HFF-Myc (cell line): ENCODE measurements around the gene BMP2K.
A peak's percentile ranks its signal among the peaks of the same experiment; 100 is the strongest.

Experiments
- DNase-seq: peaks from one replicate; pipeline ENCODE4 v3.0.0-alpha.2; 2011; ENCODE audit warnings: low read depth; ENCODE audit errors: extremely low read depth
- H3K4me3 ChIP-seq: replicated peaks from 2 replicates; pipeline ENCODE4 v1.5.1; 2011; ENCODE audit warnings: low read depth, mild to moderate bottlenecking, control low read depth, low read length
- TF ChIP-seq, protein P1 (sequence below): IDR thresholded peaks from 2 replicates; pipeline ENCODE4 v1.5.1; 2012; ENCODE audit warnings: mild to moderate bottlenecking, low read depth, low read length, control low read depth; ENCODE audit errors: missing control alignments

Gene BMP2K

DNA sequence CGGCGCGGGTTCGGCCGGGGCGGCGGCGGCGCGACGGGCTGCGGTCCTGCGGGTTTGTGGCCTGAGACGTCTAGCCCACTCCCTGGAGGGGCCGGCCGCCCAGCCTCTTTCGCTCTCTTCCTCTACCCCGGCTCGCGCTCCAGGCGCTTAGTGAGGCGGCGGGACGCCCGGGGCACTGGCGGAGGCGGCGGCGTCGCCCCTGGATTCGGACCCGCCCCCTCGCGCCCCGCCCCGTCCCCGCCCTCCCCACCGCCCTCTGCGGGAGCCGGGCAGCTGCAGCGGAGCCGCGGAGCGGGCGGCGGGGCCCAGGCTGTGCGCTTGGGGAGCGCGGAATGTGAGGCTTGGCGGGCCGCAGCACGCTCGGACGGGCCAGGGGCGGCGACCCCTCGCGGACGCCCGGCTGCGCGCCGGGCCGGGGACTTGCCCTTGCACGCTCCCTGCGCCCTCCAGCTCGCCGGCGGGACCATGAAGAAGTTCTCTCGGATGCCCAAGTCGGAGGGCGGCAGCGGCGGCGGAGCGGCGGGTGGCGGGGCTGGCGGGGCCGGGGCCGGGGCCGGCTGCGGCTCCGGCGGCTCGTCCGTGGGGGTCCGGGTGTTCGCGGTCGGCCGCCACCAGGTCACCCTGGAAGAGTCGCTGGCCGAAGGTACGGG, at the start of gene BMP2K:
Gene BMP2K, plus strand, starts transcription at position 272 of the 650 bp plus-strand sequence. Its CDS starts 194 bp downstream, at position 466.
- TF ChIP-seq, protein P1, sequence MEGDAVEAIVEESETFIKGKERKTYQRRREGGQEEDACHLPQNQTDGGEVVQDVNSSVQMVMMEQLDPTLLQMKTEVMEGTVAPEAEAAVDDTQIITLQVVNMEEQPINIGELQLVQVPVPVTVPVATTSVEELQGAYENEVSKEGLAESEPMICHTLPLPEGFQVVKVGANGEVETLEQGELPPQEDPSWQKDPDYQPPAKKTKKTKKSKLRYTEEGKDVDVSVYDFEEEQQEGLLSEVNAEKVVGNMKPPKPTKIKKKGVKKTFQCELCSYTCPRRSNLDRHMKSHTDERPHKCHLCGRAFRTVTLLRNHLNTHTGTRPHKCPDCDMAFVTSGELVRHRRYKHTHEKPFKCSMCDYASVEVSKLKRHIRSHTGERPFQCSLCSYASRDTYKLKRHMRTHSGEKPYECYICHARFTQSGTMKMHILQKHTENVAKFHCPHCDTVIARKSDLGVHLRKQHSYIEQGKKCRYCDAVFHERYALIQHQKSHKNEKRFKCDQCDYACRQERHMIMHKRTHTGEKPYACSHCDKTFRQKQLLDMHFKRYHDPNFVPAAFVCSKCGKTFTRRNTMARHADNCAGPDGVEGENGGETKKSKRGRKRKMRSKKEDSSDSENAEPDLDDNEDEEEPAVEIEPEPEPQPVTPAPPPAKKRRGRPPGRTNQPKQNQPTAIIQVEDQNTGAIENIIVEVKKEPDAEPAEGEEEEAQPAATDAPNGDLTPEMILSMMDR, result no peak

DNA sequence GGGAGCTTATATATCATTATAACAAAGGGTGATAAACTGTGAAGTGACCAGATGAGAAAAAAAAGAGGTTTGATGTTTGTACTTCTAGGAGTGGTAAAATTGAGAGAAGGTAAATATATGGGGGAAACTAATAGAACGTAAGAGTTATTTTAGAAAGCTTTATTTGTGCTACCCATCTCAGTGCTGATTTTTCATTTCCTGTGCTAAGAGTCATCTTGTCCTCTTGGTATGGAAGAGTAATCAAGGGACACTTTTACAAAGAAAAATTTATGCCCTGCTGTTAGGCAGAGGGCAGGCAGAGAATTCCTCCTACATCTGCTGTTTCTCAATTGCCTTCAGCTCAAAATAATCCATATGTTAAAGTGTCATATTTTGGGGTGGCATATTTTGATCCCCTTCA, 49.6 kb upstream of the BMP2K start:
- no peak overlapping the region for H3K4me3 ChIP-seq
- TF ChIP-seq, protein P1, result no peak
- DNase-seq, result no peak

More for the DNA sequence above, at the start of gene BMP2K:
- H3K4me3 ChIP-seq, result peak within 1 kb of the TSS; percentile 63
- no peak for DNase-seq

DNA sequence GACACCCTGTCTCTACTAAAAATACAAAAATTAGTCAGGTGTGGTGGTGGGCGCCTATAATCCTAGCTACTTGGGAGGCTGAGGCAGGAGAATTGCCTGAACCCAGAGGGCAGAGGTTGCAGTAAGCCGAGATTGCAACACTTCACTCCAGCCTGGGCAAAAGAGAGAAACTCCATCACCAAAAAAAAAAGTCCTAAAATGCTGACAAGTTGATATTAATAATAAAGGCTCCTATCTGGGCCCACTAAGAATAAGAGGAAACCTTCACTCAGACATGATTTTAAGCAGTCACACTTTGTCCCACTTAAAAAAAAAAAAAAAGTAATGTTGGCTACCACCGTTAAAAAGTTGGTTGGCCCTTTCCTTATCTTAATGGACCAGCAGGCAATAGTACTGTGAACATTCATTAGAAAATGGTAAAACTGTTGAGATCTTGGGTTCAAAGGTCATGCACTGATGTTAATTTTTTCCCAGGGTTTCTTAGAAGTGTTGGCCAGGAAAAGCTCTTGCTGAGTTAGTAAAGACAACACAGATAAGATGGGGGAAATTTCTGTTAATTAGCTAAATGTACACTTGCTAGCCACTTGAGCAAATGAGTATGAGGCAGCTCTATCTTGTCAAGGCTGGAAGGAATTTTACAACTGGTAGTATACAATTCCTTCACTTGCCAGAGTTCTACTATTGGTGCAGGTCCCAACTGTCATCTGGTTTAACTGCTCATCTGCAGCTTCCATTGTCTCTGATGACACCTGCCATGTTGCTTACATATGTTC, 43.6 kb upstream of the BMP2K start:
- no peak overlapping the region for H3K4me3 ChIP-seq
- no peak for DNase-seq
- TF ChIP-seq, protein P1, result no peak

DNA sequence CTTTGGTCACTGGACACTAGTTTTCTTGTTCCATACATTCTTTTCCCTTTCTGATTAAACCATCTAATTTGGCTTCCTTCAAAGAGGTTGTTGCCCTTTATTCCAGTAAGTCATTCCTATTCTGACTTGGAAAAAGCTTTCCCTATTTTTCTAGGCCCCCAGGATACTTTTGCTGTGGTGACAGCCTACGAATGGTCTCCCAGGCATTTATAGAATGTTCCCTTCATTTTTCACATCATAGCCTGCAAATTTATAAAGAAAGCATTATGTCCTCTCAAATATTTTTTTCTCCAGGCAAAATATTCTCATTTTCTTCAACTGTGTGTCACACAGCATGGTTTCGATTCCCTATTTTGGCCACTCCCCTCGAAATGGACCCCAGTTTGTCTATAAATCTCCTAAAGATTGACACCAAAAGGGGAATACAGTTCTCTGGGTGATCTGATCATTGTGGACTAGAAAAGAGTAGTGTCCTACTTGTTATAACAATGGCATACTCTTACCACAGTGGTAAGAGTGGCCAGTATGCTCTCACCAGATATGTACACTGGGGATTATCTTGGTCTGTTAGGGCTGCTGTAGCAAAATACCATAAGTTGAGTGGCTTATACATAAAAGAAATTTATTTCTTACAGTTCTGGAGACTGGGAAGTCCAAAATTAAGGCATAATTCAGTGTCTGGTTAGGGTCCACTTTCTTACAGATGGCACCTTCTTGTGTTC, 41.5 kb upstream of the BMP2K start:
- no peak overlapping the region for H3K4me3 ChIP-seq
- no peak for DNase-seq
- TF ChIP-seq, protein P1, result no peak

DNA sequence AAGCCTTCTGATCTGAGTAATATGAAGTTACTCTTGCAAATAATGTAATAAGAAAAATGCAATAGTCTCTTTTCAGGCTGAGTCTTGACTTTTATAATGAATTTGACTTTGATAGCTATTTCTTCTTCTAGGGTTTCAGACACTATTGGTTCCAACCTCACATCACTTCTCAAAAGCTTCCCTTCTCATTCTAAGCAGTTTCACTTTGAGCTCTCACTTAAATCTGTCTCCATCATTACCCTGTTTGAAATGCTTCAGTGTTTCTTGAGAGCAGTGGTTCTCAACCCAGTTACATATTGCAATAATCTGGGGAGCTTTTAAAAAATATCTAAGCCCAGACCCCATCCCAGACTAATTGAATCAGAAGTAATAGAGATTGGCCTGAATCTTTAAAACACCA, 40.5 kb upstream of the BMP2K start:
- TF ChIP-seq, protein P1, result no peak
- H3K4me3 ChIP-seq, result no peak overlapping the region
- DNase-seq, result no peak

DNA sequence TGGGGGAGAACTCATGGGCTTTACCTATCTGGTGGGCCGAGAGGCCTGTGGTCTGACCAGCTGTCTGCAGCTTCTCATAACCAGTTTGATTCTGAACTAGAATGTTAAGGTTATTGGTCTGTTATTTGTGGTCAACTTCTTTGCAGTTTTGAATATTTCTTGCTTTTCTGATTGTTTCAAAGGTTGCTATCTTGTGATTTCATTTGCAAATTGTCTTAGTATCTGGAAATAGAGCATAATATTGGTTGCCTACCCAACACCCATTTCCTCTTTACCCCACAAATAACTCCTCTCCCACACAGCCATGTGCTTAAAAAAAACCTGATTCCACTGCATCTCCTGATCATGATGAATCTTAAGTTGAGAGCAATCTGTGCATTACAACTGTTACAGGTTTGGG, 39.1 kb upstream of the BMP2K start:
- no peak overlapping the region for H3K4me3 ChIP-seq
- TF ChIP-seq, protein P1, result no peak
- no peak for DNase-seq
